ENCODE measurements around the gene SYTL3. TPM values are rescaled to one million over a fixed set of nuclear protein-coding genes. Genes with fewer than 3 reads are reported as not detected.

The SYTL3 gene
- total and polyA plus RNA-seq, 9 of the 15 experiments (the other 6 are each of a cell fraction or from before 2014, with no cell fraction given) = 0.04 to 0.46 (median 0.17) TPM; not detected in 1

DNA sequence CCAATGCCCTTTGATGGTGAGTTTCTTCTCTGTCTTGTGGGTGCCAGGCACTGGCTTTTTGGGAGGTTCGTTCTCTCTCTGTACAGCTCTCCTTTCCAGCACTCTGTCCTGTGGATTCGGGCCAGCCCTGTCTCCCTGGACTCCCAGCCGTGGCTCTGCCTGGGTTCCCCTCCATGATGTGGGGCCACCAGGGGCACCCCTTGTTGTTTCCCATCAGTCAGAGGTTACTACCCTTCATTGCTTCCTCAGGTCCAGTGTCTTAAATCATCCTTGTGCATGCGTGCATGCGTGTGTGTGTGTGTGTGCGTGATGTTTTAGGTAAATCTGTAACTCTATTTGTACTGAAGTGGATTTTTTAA, 45.8 kb upstream of the SYTL3 start:
- H3K79me2 ChIP-seq (ENCODE audit: control insufficient read depth, insufficient read depth, low read length) = peaks cover 4% of the 10 kb centered on the region; the same call in 1 of the 3 replicates
- H3K9me1 ChIP-seq (ENCODE audit: control insufficient read depth, insufficient read depth, low read length) = no peaks in the 10 kb centered on the region
- H3K4me2 ChIP-seq (ENCODE audit: insufficient read depth, low read length) = no peak overlapping the region
- H3K27ac ChIP-seq (ENCODE audit: extremely low read depth, low read depth, low read length) = no peak overlapping the region
- H3K4me3 ChIP-seq = no peak overlapping the region
- H3K9ac ChIP-seq (ENCODE audit: insufficient read depth in 1 of 2, low read depth in 2 of 2, low read length in 2 of 2) = no peak overlapping the region
- ATAC-seq = no peak
- H3K27me3 ChIP-seq (ENCODE audit: control insufficient read depth in 2 of 2, insufficient read depth in 2 of 2, low read length in 2 of 2) = no peaks in the 10 kb centered on the region
- DNase-seq (ENCODE audit: extremely low read depth in 1 of 4, low spot score in 3 of 4) = no peak
- H4K20me1 ChIP-seq (replicated peaks; ENCODE audit: control insufficient read depth, insufficient read depth, low read length) = no peaks in the 10 kb centered on the region
- H2AFZ ChIP-seq (ENCODE audit: low read depth, low read length) = no peak overlapping the region
- BruUV-seq (replicated peaks) = no TSS peak
- TF ChIP-seq ZNF551 (CRISPR knock-in tag; IDR thresholded peaks at IDR 0.05) = no peak
- TF ChIP-seq ZC3H4 (CRISPR knock-in tag; IDR thresholded peaks at IDR 0.05; ENCODE audit: borderline replicate concordance) = no peak
- no peak for TF ChIP-seq SRSF3 (IDR thresholded peaks at IDR 0.05; ENCODE audit: insufficient read depth, low read length)
- TF ChIP-seq GTF2F1 (IDR thresholded peaks at IDR 0.05; ENCODE audit: low read depth, low read length) = no peak
- TF ChIP-seq, protein P1, sequence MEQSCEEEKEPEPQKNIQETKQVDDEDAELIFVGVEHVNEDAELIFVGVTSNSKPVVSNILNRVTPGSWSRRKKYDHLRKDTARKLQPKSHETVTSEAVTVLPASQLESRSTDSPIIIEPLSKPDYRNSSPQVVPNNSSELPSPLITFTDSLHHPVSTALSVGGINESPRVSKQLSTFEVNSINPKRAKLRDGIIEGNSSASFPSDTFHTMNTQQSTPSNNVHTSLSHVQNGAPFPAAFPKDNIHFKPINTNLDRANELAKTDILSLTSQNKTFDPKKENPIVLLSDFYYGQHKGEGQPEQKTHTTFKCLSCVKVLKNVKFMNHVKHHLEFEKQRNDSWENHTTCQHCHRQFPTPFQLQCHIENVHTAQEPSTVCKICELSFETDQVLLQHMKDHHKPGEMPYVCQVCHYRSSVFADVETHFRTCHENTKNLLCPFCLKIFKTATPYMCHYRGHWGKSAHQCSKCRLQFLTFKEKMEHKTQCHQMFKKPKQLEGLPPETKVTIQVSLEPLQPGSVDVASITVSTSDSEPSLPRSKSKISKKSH (CRISPR knock-in tag; IDR thresholded peaks at IDR 0.05) = no peak
- TF ChIP-seq RFX5 (IDR thresholded peaks at IDR 0.05; ENCODE audit: low read depth, low read length) = no peak
- no peak for TF ChIP-seq CBX2 (IDR thresholded peaks at IDR 0.05; ENCODE audit: insufficient read depth, low read length, poor library complexity, severe bottlenecking)
- no peak for TF ChIP-seq ZNF586 (CRISPR knock-in tag; conservative IDR thresholded peaks at IDR 0.05)
- no peak for TF ChIP-seq CXXC5 (CRISPR knock-in tag; IDR thresholded peaks at IDR 0.05)
- no peak for TF ChIP-seq KDM1A (IDR thresholded peaks at IDR 0.05)
- TF ChIP-seq ZNF354B (CRISPR knock-in tag; IDR thresholded peaks at IDR 0.05) = no peak
- TF ChIP-seq, protein P2, sequence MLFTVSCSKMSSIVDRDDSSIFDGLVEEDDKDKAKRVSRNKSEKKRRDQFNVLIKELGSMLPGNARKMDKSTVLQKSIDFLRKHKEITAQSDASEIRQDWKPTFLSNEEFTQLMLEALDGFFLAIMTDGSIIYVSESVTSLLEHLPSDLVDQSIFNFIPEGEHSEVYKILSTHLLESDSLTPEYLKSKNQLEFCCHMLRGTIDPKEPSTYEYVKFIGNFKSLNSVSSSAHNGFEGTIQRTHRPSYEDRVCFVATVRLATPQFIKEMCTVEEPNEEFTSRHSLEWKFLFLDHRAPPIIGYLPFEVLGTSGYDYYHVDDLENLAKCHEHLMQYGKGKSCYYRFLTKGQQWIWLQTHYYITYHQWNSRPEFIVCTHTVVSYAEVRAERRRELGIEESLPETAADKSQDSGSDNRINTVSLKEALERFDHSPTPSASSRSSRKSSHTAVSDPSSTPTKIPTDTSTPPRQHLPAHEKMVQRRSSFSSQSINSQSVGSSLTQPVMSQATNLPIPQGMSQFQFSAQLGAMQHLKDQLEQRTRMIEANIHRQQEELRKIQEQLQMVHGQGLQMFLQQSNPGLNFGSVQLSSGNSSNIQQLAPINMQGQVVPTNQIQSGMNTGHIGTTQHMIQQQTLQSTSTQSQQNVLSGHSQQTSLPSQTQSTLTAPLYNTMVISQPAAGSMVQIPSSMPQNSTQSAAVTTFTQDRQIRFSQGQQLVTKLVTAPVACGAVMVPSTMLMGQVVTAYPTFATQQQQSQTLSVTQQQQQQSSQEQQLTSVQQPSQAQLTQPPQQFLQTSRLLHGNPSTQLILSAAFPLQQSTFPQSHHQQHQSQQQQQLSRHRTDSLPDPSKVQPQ (CRISPR knock-in tag; IDR thresholded peaks at IDR 0.05; ENCODE audit: borderline replicate concordance) = no peak
- TF ChIP-seq ZC3H11A (IDR thresholded peaks at IDR 0.05; ENCODE audit: low read depth, low read length) = no peak
- intact Hi-C loops (cut with micrococcal nuclease) = no loop called here
- POLR2A ChIA-PET = interaction anchor here (1.0 kb wide), 1 partner anchor 383 kb away, joined by 3 read pairs; no protein-coding TSS in a partner anchor
- CTCF ChIA-PET (ENCODE audit: low intra/inter-chr PET ratio) = interaction anchor here (2.1 kb wide), 1 partner anchor 383 kb away, joined by 7 read pairs; no protein-coding TSS in a partner anchor
- in situ Hi-C loops (cut with MboI) = no loop called here
- no peaks in the 10 kb centered on the region for H3K9me3 ChIP-seq (replicated peaks; ENCODE audit: control insufficient read depth, insufficient read depth, low read depth, low read length)
- FAIRE-seq = no peak
- peaks cover 0 to 8% of the 10 kb centered on the region in 2 experiments; a peak in 1 of 5 replicates for H3K4me1 ChIP-seq (replicated peaks in 1 of 2; ENCODE audit: control insufficient read depth in 2 of 2, insufficient read depth in 2 of 2, low read length in 2 of 2)
- WGBS (ENCODE audit: insufficient coverage, low coverage, missing lambda C conversion rate) = 95% methylated on average over 6 of the region's 6 CpGs
- H3K36me3 ChIP-seq (ENCODE audit: control insufficient read depth, insufficient read depth, low read length) = peaks cover 90% of the 10 kb centered on the region

Data from K562 (cell line).